Lower leg skin (tissue), 4 donors: Measurements from ENCODE around the gene B3GNT5. TPM values are rescaled to one million over a fixed set of nuclear protein-coding genes. Genes with fewer than 3 reads are reported as not detected.

ENCODE experiments used
- DNase-seq, 2 donors: peaks; one replicate each; pipeline ENCODE4 v3.0.0-alpha.2; 2019; ENCODE audit warnings: low spot score in 2 of 2
- H3K4me3 ChIP-seq: fragments of 200-600 bp; sonication (generic); 2 replicates; pipeline ENCODE4 v1.5.1; 2017; ENCODE audit warnings: mild to moderate bottlenecking, low read depth; ENCODE audit not compliant: poor library complexity, severe bottlenecking
- CTCF ChIP-seq, 3 donors: fragments of 450-650 bp; IDR thresholded peaks; one replicate each; pipeline ENCODE4 v1.5.1; 2016; ENCODE audit warnings: antibody characterized with exemption in 3 of 3, mild to moderate bottlenecking in 3 of 3, moderate library complexity in 2 of 3
- POLR2A ChIP-seq, 2 donors: fragments of 450-650 bp; IDR thresholded peaks; one replicate each; pipeline ENCODE4 v1.6.1; 2016 to 2017; ENCODE audit warnings: antibody characterized with exemption in 2 of 2, mild to moderate bottlenecking in 1 of 2, moderate library complexity in 1 of 2
- WGBS, 2 donors: methylation state at CpG; one replicate each; pipeline ENCODE4 v1.1.5; 2018; 5-methylcytosine and 5-hydroxymethylcytosine counted together
- intact Hi-C: fragments of 100-400 bp; cut with DNase I; formaldehyde crosslinking; loops from one replicate; pipeline ENCODE4 v1.15.0; 2023; ENCODE audit warnings: low total_unique reads
- total RNA-seq, 4 donors: library from RNA; depleted of rRNA; stranded (reverse); fragments of >200 nt; gene quantifications; one replicate each; pipeline ENCODE4 v1.1.0, GENCODE V29; 2016

Gene B3GNT5
- total RNA-seq, 4 donors from 2014 or later: 10.2 to 18.0 (median 13.1) TPM

DNA sequence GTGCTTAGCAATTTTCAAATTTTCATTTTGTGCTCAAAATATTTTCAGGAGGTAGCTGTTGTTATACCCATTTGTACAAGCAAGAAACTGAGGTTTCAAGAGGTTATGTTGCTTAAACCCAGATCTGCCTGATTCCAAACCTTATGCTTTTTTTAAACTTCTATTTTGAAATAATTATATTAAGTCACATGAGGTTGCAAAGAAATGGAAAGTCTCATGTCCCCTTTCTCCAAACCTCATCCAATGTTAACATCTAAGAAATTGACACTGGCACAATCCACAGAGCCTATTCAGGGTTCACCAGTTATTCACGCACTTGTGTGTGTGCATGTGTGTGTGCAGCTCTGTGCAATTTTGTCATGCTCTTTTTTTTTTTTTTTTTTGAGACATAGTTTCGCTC is 35.1 kb downstream of the B3GNT5 start:
- intact Hi-C loops: no loop called here
- H3K4me3 ChIP-seq: no peak overlapping the region
- WGBS, 2 donors: 89 to 100% methylated on average over 2 of the region's 2 CpGs
- no peak for TF ChIP-seq POLR2A (IDR thresholded peaks at IDR 0.05)
- DNase-seq: no peak

DNA sequence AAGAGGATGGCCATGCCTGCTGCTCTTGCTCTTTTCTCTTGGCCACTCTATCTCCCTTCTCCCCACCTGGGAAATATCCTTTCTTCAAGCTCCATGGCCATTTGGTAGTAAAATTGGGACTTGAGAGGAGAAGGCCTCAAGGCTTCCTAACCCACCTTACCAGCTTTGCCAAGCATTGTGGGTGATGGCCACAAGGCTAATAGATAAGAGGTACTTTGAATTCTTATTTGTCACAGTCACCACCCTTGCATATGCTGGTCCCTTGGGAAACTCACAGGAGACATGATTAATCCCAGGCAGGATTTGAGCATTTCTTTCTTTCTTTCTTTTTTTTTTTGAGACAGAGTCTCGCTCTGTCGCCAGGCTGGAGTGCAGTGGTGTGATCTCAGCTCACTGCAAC is 37.2 kb downstream of the B3GNT5 start:
- 97 to 98% methylated on average over 2 of the region's 2 CpGs for WGBS, 2 donors
- TF ChIP-seq POLR2A (IDR thresholded peaks at IDR 0.05) (no peak), CTCF (IDR thresholded peaks at IDR 0.05) (no peak)

DNA sequence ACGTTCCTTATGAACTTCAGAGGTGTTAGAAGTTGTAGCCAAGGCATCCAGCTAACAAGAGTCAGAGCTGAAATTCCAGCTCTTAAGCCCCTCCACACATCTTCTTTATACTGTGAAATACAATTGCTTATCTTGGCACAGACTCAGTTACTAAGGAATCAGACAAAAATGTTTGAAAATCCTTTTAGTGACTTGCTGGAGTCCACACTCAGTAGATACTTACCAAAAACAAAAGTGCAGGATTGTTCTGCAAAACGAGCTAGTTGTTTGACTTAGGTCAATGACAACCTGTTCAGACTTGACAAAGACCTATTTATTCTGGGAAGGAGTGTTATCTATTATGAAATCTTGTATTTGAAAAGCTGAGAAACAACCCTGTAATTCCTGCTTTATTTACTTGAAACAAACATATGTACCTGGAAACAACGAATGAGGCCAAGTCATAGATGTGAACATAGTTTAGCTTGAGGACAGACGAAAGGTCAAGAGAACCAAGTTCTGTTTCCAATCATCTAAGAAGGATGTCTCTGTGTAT is 38.5 kb downstream of the B3GNT5 start:
- H3K4me3 ChIP-seq: no peak overlapping the region
- DNase-seq: no peak
- WGBS, 2 donors: 40% methylated on average over 4 of the region's 4 CpGs
- intact Hi-C loops: no loop called here
- TF ChIP-seq POLR2A (IDR thresholded peaks at IDR 0.05): no peak
- TF ChIP-seq CTCF (IDR thresholded peaks at IDR 0.05): no peak

More for the DNA sequence above, 37.2 kb downstream of the B3GNT5 start:
- H3K4me3 ChIP-seq: no peak overlapping the region
- no peak for DNase-seq
- intact Hi-C loops: no loop called here

DNA sequence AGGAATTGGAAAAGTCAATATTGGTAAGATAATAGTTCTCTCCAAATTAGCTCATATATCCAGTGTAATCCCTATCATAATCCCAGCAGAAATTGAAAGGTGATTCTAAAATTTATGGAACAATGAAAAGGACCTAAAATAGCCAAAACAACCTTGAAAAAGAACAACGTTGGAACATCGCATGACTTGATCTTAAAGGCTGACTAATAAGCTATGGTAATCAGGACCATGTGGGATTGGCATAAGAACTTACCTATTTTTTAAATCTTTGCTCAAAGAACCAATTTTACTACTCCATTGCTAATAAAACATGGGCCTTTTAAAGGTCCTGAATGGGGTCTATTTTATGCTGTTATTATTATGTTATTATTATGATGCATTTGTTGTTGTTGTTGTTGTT is 40.9 kb downstream of the B3GNT5 start:
- no peak for TF ChIP-seq CTCF (IDR thresholded peaks at IDR 0.05)
- no peak for TF ChIP-seq POLR2A (IDR thresholded peaks at IDR 0.05)
- 72 to 84% methylated on average over 2 of the region's 2 CpGs for WGBS, 2 donors
- intact Hi-C loops: no loop called here
- no peak overlapping the region for H3K4me3 ChIP-seq
- no peak for DNase-seq

GRCh38 chr3:183295211-183295610 is 42.2 kb downstream of the B3GNT5 start:
- H3K4me3 ChIP-seq: no peak overlapping the region
- DNase-seq: peak in 1 of 2 donors; percentile 72
- 32 to 36% methylated on average over 3 of the region's 3 CpGs for WGBS, 2 donors
- TF ChIP-seq CTCF (IDR thresholded peaks at IDR 0.05) (no peak), POLR2A (IDR thresholded peaks at IDR 0.05) (no peak)
- intact Hi-C loops: no loop called here

DNA sequence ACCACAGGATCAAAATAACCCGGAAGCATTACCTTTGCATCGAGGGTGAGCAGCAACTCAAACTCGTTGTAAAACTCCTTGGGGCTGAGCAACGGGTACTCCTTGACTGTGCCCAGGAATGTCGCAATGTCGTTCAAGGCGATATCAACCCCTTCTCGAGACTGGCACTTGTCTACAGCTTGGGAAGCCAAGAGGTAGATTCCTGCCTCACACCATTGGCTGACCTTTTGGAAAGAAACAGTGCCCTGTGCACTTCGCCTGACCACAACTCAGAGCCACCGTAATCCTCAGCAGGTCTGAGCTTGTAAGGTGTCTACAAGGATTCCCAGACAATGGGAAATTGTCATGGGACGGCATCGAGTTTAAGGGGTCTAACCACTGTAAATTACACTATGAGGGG is 43.9 kb downstream of the B3GNT5 start:
- TF ChIP-seq CTCF (IDR thresholded peaks at IDR 0.05) (no peak), POLR2A (IDR thresholded peaks at IDR 0.05) (no peak)
- DNase-seq: no peak
- WGBS, 2 donors: 82 to 91% methylated on average over 12 of the region's 12 CpGs
- intact Hi-C loops: no loop called here
- no peak overlapping the region for H3K4me3 ChIP-seq
